ENCODE results near the gene USP36. TPM values are rescaled to one million over a fixed set of nuclear protein-coding genes. Genes with fewer than 3 reads are reported as not detected.
A peak's percentile ranks its signal among the peaks of the same experiment; 100 is the strongest.

USP36 gene
- total RNA-seq, 4 donors from 2014 or later: 6.5 to 102 (median 31.9) TPM

GRCh38 chr17:78764871-78765270, 75.7 kb downstream of the USP36 start:
- TF ChIP-seq POLR2A (IDR thresholded peaks at IDR 0.05) (no peak), CTCF (IDR thresholded peaks at IDR 0.05) (no peak)
- H3K27ac ChIP-seq: no peak overlapping the region
- intact Hi-C loops (cut with DNase I; ENCODE audit: low total_unique reads): no loop called here
- no peaks in the 10 kb centered on the region for H3K27me3 ChIP-seq
- H3K4me3 ChIP-seq: no peak overlapping the region
- no peaks in the 10 kb centered on the region for H3K36me3 ChIP-seq
- no peak for DNase-seq
- no peaks in the 10 kb centered on the region for H3K9me3 ChIP-seq
- no peaks in the 10 kb centered on the region for H3K4me1 ChIP-seq

GRCh38 chr17:78763561-78763960, 77.1 kb downstream of the USP36 start:
- Histone ChIP-seq H3K4me3 (no peak overlapping the region), H3K36me3 (no peaks in the 10 kb centered on the region), H3K9me3 (no peaks in the 10 kb centered on the region), H3K27ac (no peak overlapping the region), H3K27me3 (no peaks in the 10 kb centered on the region), H3K4me1 (no peaks in the 10 kb centered on the region)
- TF ChIP-seq POLR2A (IDR thresholded peaks at IDR 0.05) (no peak), CTCF (IDR thresholded peaks at IDR 0.05) (no peak)
- DNase-seq: no peak
- intact Hi-C loops (cut with DNase I; ENCODE audit: low total_unique reads): no loop called here

- Histone ChIP-seq H3K9me3 (no peaks in the 10 kb centered on the region), H3K27ac (peak overlapping the region in 1 of 2 donors; percentile 49), H3K27me3 (no peaks in the 10 kb centered on the region), H3K36me3 (no peaks in the 10 kb centered on the region), H3K4me1 (no peaks in the 10 kb centered on the region), H3K4me3 (no peak overlapping the region)
- TF ChIP-seq CTCF (IDR thresholded peaks at IDR 0.05) (no peak), POLR2A (IDR thresholded peaks at IDR 0.05) (no peak)
- intact Hi-C loops (cut with DNase I; ENCODE audit: low total_unique reads): no loop called here
- DNase-seq: no peak
These were observed 78.7 kb downstream of the USP36 start for GRCh38 chr17:78761789-78762406.

- no peaks in the 10 kb centered on the region for H3K36me3 ChIP-seq
- H3K9me3 ChIP-seq: no peaks in the 10 kb centered on the region
- intact Hi-C loops (cut with DNase I; ENCODE audit: low total_unique reads): no loop called here
- H3K4me1 ChIP-seq: no peaks in the 10 kb centered on the region
- H3K27ac ChIP-seq: no peak overlapping the region
- H3K27me3 ChIP-seq: no peaks in the 10 kb centered on the region
- no peak for DNase-seq
- H3K4me3 ChIP-seq: no peak overlapping the region
- TF ChIP-seq CTCF (IDR thresholded peaks at IDR 0.05) (no peak), POLR2A (IDR thresholded peaks at IDR 0.05) (no peak)
These were observed 80.7 kb downstream of the USP36 start for GRCh38 chr17:78759969-78760352.

GRCh38 chr17:78759203-78759968, 81.2 kb downstream of the USP36 start:
- no peaks in the 10 kb centered on the region for H3K36me3 ChIP-seq
- DNase-seq: no peak
- intact Hi-C loops (cut with DNase I; ENCODE audit: low total_unique reads): no loop called here
- no peak overlapping the region for H3K27ac ChIP-seq
- TF ChIP-seq POLR2A (IDR thresholded peaks at IDR 0.05): no peak
- TF ChIP-seq CTCF (IDR thresholded peaks at IDR 0.05): no peak
- H3K27me3 ChIP-seq: no peaks in the 10 kb centered on the region
- H3K9me3 ChIP-seq: no peaks in the 10 kb centered on the region
- no peaks in the 10 kb centered on the region for H3K4me1 ChIP-seq
- H3K4me3 ChIP-seq: no peak overlapping the region

All from uterus (tissue), 4 donors.